ENCODE measurements around the gene TSPAN14. TPM values are rescaled to one million over a fixed set of nuclear protein-coding genes. Genes with fewer than 3 reads are reported as not detected.
A peak's percentile ranks its signal among the peaks of the same experiment; 100 is the strongest.

The TSPAN14 gene
- total RNA-seq, 3 donors from 2014 or later = 52.8 to 76.8 (median 74.8) TPM

DNA sequence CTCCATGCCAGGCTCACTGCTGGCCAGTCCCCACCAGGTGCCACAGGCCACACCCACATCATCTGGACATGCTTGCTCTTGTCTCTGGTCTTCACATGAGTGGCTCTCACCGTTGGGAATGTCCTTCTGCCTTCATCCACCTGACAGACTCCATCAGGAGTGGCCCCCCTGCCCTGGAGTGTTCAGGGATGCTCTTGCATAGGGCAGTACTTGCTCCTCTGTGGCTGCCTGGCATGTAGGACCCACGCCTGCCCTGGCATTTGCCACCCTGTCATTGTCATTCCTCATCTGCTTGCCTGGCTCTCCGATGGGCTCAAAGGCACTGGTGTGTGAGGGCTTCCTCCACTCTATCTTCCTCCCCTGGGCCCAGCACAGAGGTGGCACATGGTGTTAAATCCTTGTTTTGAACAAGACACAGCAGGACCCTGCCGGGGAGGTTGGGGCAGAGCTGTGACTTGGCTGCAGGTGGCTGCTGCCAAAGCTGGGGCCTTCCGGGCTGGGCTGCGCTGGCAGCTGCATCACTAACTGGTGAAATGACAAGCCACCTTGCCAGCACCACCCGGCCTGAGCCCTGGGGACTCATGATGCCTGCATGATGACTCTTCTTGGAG lies 85.4 kb downstream of the TSPAN14 start:
- TF ChIP-seq POLR2A (IDR thresholded peaks at IDR 0.05) (no peak), POLR2AphosphoS5 (IDR thresholded peaks at IDR 0.05) (no peak)
- TF ChIP-seq, protein P1, sequence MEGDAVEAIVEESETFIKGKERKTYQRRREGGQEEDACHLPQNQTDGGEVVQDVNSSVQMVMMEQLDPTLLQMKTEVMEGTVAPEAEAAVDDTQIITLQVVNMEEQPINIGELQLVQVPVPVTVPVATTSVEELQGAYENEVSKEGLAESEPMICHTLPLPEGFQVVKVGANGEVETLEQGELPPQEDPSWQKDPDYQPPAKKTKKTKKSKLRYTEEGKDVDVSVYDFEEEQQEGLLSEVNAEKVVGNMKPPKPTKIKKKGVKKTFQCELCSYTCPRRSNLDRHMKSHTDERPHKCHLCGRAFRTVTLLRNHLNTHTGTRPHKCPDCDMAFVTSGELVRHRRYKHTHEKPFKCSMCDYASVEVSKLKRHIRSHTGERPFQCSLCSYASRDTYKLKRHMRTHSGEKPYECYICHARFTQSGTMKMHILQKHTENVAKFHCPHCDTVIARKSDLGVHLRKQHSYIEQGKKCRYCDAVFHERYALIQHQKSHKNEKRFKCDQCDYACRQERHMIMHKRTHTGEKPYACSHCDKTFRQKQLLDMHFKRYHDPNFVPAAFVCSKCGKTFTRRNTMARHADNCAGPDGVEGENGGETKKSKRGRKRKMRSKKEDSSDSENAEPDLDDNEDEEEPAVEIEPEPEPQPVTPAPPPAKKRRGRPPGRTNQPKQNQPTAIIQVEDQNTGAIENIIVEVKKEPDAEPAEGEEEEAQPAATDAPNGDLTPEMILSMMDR (IDR thresholded peaks at IDR 0.05) = no peak
- H3K36me3 ChIP-seq = no peaks in the 10 kb centered on the region
- H3K4me3 ChIP-seq = no peak overlapping the region
- H3K27me3 ChIP-seq = no peaks in the 10 kb centered on the region
- no peaks in the 10 kb centered on the region for H3K4me1 ChIP-seq
- intact Hi-C loops (cut with DNase I; ENCODE audit: low total_unique reads) = no loop called here
- no peaks in the 10 kb centered on the region for H3K9me3 ChIP-seq
- peak in 1 of 2 donors; percentile 48 for DNase-seq (ENCODE audit: low spot score in 2 of 2)
- H3K27ac ChIP-seq = peak overlapping the region in 1 of 2 donors; percentile 48

DNA sequence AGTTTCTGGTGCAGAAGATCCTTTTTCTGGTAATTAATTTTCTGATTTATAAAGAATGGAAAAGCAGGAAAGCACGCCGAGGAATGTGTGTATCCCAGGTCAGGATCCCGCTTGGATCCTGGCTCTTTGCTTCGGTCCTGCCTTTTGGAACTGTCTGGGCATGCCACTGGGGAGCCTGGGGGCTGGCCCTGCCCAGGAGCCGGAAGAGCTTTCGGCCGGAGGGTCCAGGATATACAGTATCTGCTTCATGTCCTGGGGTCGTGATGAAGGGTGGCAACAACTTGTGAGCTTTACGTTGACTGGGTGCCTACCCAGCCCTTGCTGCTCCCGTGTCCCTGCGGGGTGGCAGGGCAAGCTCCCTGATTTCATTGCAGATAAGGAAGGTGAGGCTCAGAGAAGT lies 86.0 kb downstream of the TSPAN14 start:
- H3K27ac ChIP-seq = peak overlapping the region in 1 of 2 donors; percentile 54
- H3K4me3 ChIP-seq = no peak overlapping the region
- no peaks in the 10 kb centered on the region for H3K27me3 ChIP-seq
- peak in 1 of 2 donors; percentile 33 for DNase-seq (ENCODE audit: low spot score in 2 of 2)
- H3K4me1 ChIP-seq = no peaks in the 10 kb centered on the region
- intact Hi-C loops (cut with DNase I; ENCODE audit: low total_unique reads) = no loop called here
- H3K9me3 ChIP-seq = no peaks in the 10 kb centered on the region
- no peaks in the 10 kb centered on the region for H3K36me3 ChIP-seq
- TF ChIP-seq POLR2AphosphoS5 (IDR thresholded peaks at IDR 0.05) (no peak), POLR2A (IDR thresholded peaks at IDR 0.05) (no peak)
- TF ChIP-seq, protein P1 (IDR thresholded peaks at IDR 0.05) = no peak

GRCh38 chr10:80540618-80540980 lies 86.5 kb downstream of the TSPAN14 start:
- TF ChIP-seq POLR2A (IDR thresholded peaks at IDR 0.05) (no peak), POLR2AphosphoS5 (IDR thresholded peaks at IDR 0.05) (no peak)
- TF ChIP-seq, protein P1 (IDR thresholded peaks at IDR 0.05) = no peak
- DNase-seq (ENCODE audit: low spot score in 2 of 2) = no peak
- no peaks in the 10 kb centered on the region for H3K4me1 ChIP-seq
- no peaks in the 10 kb centered on the region for H3K36me3 ChIP-seq
- no peaks in the 10 kb centered on the region for H3K9me3 ChIP-seq
- H3K4me3 ChIP-seq = peak overlapping the region in 1 of 3 donors; percentile 31
- peak overlapping the region; percentile 5 to 54 for H3K27ac ChIP-seq
- H3K27me3 ChIP-seq = no peaks in the 10 kb centered on the region
- intact Hi-C loops (cut with DNase I; ENCODE audit: low total_unique reads) = no loop called here

- Histone ChIP-seq H3K27me3 (no peaks in the 10 kb centered on the region), H3K27ac (peak overlapping the region; percentile 5 to 69), H3K9me3 (no peaks in the 10 kb centered on the region), H3K4me3 (peak overlapping the region in 1 of 3 donors; percentile 31), H3K36me3 (no peaks in the 10 kb centered on the region), H3K4me1 (no peaks in the 10 kb centered on the region)
- no peak for DNase-seq (ENCODE audit: low spot score in 2 of 2)
- TF ChIP-seq, protein P1 (IDR thresholded peaks at IDR 0.05) = no peak
- no peak for TF ChIP-seq POLR2A (IDR thresholded peaks at IDR 0.05)
- TF ChIP-seq POLR2AphosphoS5 (IDR thresholded peaks at IDR 0.05) = no peak
- intact Hi-C loops (cut with DNase I; ENCODE audit: low total_unique reads) = no loop called here
These were observed 87.1 kb downstream of the TSPAN14 start for GRCh38 chr10:80540981-80541750.

DNA sequence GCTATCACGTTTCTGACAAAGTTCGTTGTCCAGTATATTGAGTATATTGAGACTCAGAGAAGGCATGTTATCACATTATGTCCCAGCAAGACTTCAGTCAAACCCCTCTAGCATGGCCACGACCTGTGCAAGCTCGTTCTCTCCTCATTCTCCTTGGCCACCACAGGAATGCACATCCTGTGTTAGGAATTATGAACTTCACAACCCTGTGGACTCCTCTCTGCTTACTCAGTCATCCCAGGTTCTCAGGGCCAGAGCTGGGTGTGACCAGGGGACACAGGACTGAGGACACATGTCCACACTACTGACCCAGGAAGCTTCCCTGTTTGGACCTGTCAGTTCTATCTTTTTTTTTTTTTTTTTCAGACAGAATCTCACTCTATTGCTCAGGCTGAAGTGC lies 87.9 kb downstream of the TSPAN14 start:
- no peak for DNase-seq (ENCODE audit: low spot score in 2 of 2)
- Histone ChIP-seq H3K27me3 (no peaks in the 10 kb centered on the region), H3K4me3 (no peak overlapping the region), H3K36me3 (no peaks in the 10 kb centered on the region), H3K4me1 (no peaks in the 10 kb centered on the region), H3K27ac (no peak overlapping the region), H3K9me3 (no peaks in the 10 kb centered on the region)
- TF ChIP-seq POLR2A (IDR thresholded peaks at IDR 0.05) = no peak
- no peak for TF ChIP-seq POLR2AphosphoS5 (IDR thresholded peaks at IDR 0.05)
- TF ChIP-seq, protein P1 (IDR thresholded peaks at IDR 0.05) = no peak
- intact Hi-C loops (cut with DNase I; ENCODE audit: low total_unique reads) = no loop called here
